Transverse colon (tissue), 3 donors: ENCODE results near the gene RPS10.

Experiments
- POLR2A ChIP-seq: fragments of 450-650 bp; IDR thresholded peaks from one replicate; pipeline ENCODE4 v1.6.1; 2016; ENCODE audit warnings: antibody characterized with exemption, mild to moderate bottlenecking, moderate library complexity
- TF ChIP-seq, protein P1 (sequence below), 5 experiments: fragments of 200-600 bp in 3 of 5; fragments of 450-650 bp in 2 of 5; sonication (generic) in 3 of 5; IDR thresholded peaks; 1 replicate in 2 of 5; 2 replicates in 3 of 5; pipeline ENCODE4 v1.5.1; 2016 to 2017; ENCODE audit warnings: antibody characterized with exemption in 5 of 5, inconsistent platforms in 3 of 5, mild to moderate bottlenecking in 2 of 5, moderate library complexity in 1 of 5

DNA sequence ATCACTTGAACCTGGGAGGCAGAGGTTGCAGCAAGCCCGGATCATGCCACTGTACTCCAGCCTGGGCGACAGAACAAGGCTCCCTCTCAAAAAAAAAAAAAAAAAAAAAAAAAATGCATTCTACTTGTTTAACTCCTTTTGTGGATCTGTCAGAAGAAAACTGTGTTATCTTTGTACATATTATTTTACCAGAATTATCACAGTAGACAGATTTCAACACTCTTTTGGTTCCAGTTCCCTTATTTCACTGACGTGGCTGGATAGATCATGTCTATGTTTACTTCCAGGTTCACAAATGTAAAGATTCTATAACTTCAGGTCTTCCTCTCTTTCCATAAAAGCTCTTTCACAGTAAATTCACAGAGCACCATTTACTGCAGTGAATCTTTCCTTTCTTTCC lies 51.8 kb downstream of the RPS10 start:
- TF ChIP-seq, protein P1, sequence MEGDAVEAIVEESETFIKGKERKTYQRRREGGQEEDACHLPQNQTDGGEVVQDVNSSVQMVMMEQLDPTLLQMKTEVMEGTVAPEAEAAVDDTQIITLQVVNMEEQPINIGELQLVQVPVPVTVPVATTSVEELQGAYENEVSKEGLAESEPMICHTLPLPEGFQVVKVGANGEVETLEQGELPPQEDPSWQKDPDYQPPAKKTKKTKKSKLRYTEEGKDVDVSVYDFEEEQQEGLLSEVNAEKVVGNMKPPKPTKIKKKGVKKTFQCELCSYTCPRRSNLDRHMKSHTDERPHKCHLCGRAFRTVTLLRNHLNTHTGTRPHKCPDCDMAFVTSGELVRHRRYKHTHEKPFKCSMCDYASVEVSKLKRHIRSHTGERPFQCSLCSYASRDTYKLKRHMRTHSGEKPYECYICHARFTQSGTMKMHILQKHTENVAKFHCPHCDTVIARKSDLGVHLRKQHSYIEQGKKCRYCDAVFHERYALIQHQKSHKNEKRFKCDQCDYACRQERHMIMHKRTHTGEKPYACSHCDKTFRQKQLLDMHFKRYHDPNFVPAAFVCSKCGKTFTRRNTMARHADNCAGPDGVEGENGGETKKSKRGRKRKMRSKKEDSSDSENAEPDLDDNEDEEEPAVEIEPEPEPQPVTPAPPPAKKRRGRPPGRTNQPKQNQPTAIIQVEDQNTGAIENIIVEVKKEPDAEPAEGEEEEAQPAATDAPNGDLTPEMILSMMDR (IDR thresholded peaks at IDR 0.05), result no peak
- no peak for TF ChIP-seq POLR2A
